Measurements from ENCODE around the gene EPB41L2.
"Not testable (repeated sequence)": the region's sequence is repeated elsewhere in the genome, so short reads cannot be mapped to it uniquely, and the experiment has no call there.

The EPB41L2 gene

GRCh38 chr6:130829333-130829910, 233.6 kb downstream of the EPB41L2 start:
- DNase-seq, result no peak

- DNase-seq, result no peak
Measured at GRCh38 chr6:130827247-130828149, 235.5 kb downstream of the EPB41L2 start, which contains the start of gene SMLR1. Gene SMLR1, plus strand, starts transcription at chr6:130827406. Its CDS starts 8 bp downstream, at chr6:130827414.

- no peak for DNase-seq
Measured at GRCh38 chr6:130826442-130827246, 236.4 kb downstream of the EPB41L2 start.

- DNase-seq, result no peak
Measured at GRCh38 chr6:130825772-130826441, 237.1 kb downstream of the EPB41L2 start.

GRCh38 chr6:130824978-130825694, 237.9 kb downstream of the EPB41L2 start:
- DNase-seq, result no peak

- DNase-seq, result no peak
Measured at GRCh38 chr6:130822736-130823135, 240.3 kb downstream of the EPB41L2 start.

- no peak for DNase-seq
Measured at GRCh38 chr6:130815200-130816071, 247.6 kb downstream of the EPB41L2 start.

- DNase-seq, result no peak
Measured at GRCh38 chr6:130814506-130814905, 248.5 kb downstream of the EPB41L2 start.

- DNase-seq, result no peak
Measured at GRCh38 chr6:130811932-130812331, 251.1 kb downstream of the EPB41L2 start.

GRCh38 chr6:130810307-130811030, 252.6 kb downstream of the EPB41L2 start:
- no peak for DNase-seq

GRCh38 chr6:130801368-130801767, 261.7 kb downstream of the EPB41L2 start:
- not testable (repeated sequence) for DNase-seq

- no peak for DNase-seq
Measured at GRCh38 chr6:130797061-130797460, 266.0 kb downstream of the EPB41L2 start.

GRCh38 chr6:130796313-130796905, 266.6 kb downstream of the EPB41L2 start:
- DNase-seq, result no peak

GRCh38 chr6:130794738-130795137, 268.3 kb downstream of the EPB41L2 start:
- DNase-seq, result no peak

- no peak for DNase-seq
Measured at GRCh38 chr6:130794010-130794697, 268.9 kb downstream of the EPB41L2 start.
